ENCODE results near the gene LGR6. TPM values are rescaled to one million over a fixed set of nuclear protein-coding genes. Genes with fewer than 3 reads are reported as not detected.
A peak's percentile ranks its signal among the peaks of the same experiment; 100 is the strongest.

Gene LGR6
- total RNA-seq, 1 donor from 2014 or later, result 3.1 TPM

- Mint-ChIP-seq H3K9me3 (no peaks in the 10 kb centered on the region), H3K36me3 (no peaks in the 10 kb centered on the region), H3K27ac (no peak overlapping the region), H3K4me1 (peaks cover 14% of the 10 kb centered on the region), H3K4me3 (peak overlapping the region; percentile 64), H3K27me3 (ENCODE audit: low read depth) (peaks cover 45% of the 10 kb centered on the region)
- no peak for DNase-seq (ENCODE audit: low spot score in 2 of 2, unreplicated experiment in 2 of 2)
- no peak for TF ChIP-seq CTCF (IDR thresholded peaks at IDR 0.05; ENCODE audit: unreplicated experiment)
Observed at GRCh38 chr1:202213361-202214088, 19.9 kb downstream of the LGR6 start.

- Mint-ChIP-seq H3K27me3 (ENCODE audit: low read depth) (peaks cover 49% of the 10 kb centered on the region), H3K27ac (no peak overlapping the region)
- no peak for TF ChIP-seq CTCF (IDR thresholded peaks at IDR 0.05; ENCODE audit: unreplicated experiment)
Observed at GRCh38 chr1:202214089-202214843, 20.7 kb downstream of the LGR6 start.

GRCh38 chr1:202215472-202216130 is 22.0 kb downstream of the LGR6 start:
- peaks cover 14% of the 10 kb centered on the region for H3K4me1 Mint-ChIP-seq
- no peak overlapping the region for H3K4me3 Mint-ChIP-seq
- H3K27ac Mint-ChIP-seq, result no peak overlapping the region
- H3K27me3 Mint-ChIP-seq (ENCODE audit: low read depth), result peaks cover 49% of the 10 kb centered on the region
- H3K9me3 Mint-ChIP-seq, result no peaks in the 10 kb centered on the region
- no peak for TF ChIP-seq CTCF (IDR thresholded peaks at IDR 0.05; ENCODE audit: unreplicated experiment)
- DNase-seq (ENCODE audit: low spot score in 2 of 2, unreplicated experiment in 2 of 2), result no peak
- no peaks in the 10 kb centered on the region for H3K36me3 Mint-ChIP-seq

More at GRCh38 chr1:202214089-202214843, 20.7 kb downstream of the LGR6 start:
- DNase-seq (ENCODE audit: low spot score in 2 of 2, unreplicated experiment in 2 of 2), result no peak
- Mint-ChIP-seq H3K4me3 (peak overlapping the region; percentile 64), H3K9me3 (no peaks in the 10 kb centered on the region), H3K4me1 (peaks cover 14% of the 10 kb centered on the region), H3K36me3 (no peaks in the 10 kb centered on the region)

- peaks cover 49% of the 10 kb centered on the region for H3K27me3 Mint-ChIP-seq (ENCODE audit: low read depth)
- H3K36me3 Mint-ChIP-seq, result no peaks in the 10 kb centered on the region
- H3K9me3 Mint-ChIP-seq, result no peaks in the 10 kb centered on the region
- no peak overlapping the region for H3K27ac Mint-ChIP-seq
- DNase-seq (ENCODE audit: low spot score in 2 of 2, unreplicated experiment in 2 of 2), result no peak
- TF ChIP-seq CTCF (IDR thresholded peaks at IDR 0.05; ENCODE audit: unreplicated experiment), result no peak
- no peak overlapping the region for H3K4me3 Mint-ChIP-seq
- H3K4me1 Mint-ChIP-seq, result peaks cover 20% of the 10 kb centered on the region
Observed at GRCh38 chr1:202216691-202217090, 23.1 kb downstream of the LGR6 start.

- no peak for DNase-seq (ENCODE audit: low spot score in 2 of 2, unreplicated experiment in 2 of 2)
- Mint-ChIP-seq H3K36me3 (no peaks in the 10 kb centered on the region), H3K4me3 (no peak overlapping the region), H3K27me3 (ENCODE audit: low read depth) (peaks cover 43% of the 10 kb centered on the region), H3K4me1 (peaks cover 28% of the 10 kb centered on the region), H3K9me3 (no peaks in the 10 kb centered on the region), H3K27ac (no peak overlapping the region)
- no peak for TF ChIP-seq CTCF (IDR thresholded peaks at IDR 0.05; ENCODE audit: unreplicated experiment)
Observed at GRCh38 chr1:202217516-202217915, 23.9 kb downstream of the LGR6 start.

All from mesothelial cell of epicardium (in vitro differentiated cells).